Epithelial cell of prostate (primary cell): ENCODE results near the gene CNN1.
"Not testable (repeated sequence)": the region's sequence is repeated elsewhere in the genome, so short reads cannot be mapped to it uniquely, and the experiment has no call there.

Source experiments
- DNase-seq: peaks from one replicate; pipeline ENCODE4 v3.0.0-alpha.2; 2011; ENCODE audit warnings: low read depth, low spot score
- H3K27ac ChIP-seq: fragments of 450-650 bp; 2 replicates; pipeline ENCODE4 v1.5.1; 2017; ENCODE audit warnings: mild to moderate bottlenecking

The CNN1 gene

DNA sequence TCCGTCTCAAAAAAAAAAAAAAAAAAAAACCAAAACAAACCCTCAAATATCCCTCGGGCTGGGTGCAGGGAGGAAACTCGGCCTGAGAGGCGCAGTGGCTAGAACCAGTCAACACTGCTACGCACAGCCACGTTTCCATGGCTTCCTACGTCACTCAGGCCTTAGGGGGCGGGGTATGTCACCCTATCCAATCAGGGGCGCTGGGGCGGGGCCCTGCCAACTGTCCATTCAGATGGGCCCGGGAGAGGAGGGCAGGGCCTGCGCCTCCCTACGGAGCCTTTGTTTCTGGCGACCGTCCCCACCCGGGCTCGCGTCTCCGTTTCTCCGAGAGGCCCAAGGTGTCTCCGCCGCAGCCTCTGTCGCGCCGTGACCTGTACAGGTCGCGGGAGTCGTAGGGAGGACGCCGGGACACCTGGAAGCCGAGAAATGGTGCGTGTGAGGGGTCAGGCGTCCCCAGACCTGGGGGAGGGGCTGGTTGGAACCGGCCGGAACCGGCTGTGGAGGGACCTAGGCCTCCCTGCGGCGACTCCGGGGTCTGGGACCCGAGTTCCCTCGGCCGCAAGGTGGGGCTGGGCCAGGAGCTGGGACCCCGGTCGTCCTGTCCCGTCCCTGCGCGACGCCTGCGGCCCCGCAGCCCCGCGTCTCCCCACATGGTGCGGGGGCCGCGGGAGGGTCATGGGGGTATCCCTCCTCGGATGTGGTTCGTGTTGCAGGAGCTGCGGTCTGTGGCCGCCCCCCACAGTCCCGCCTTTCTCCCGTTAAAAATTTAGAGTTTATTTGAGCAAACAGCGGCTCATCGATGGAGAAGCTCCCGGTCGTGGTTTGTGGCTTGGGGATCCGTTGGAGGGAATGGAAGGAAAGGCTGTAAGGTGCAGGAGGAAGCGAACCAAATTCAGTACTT, 58.8 kb downstream of the CNN1 start, which contains the start of gene ZNF627:
Gene ZNF627, plus strand, starts transcription at position 282 of the 901 bp plus-strand sequence. Its CDS starts 145 bp downstream, at position 427.
- peak; percentile 89 for DNase-seq
- H3K27ac ChIP-seq = peak within 1 kb of the TSS; percentile 65

DNA sequence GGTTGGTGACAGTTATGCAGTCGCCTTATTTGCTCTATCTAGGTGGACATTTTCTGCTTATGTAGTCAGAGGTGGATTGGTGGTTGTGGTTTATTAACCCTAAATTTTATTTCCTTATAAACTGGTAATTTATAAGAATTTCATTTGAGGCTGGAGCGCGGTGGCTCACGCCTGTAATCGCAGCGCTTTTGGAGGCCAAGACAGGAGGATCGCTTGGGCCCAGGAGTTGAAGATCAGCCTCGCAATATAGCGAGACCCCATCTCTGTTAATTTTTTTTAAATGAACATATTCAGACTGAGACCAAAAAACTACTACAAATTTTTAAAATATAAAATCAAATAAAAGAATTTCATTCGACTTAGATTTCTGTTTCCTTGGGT, 59.4 kb downstream of the CNN1 start:
- no peak for DNase-seq
- peak overlapping the region; percentile 65 for H3K27ac ChIP-seq

DNA sequence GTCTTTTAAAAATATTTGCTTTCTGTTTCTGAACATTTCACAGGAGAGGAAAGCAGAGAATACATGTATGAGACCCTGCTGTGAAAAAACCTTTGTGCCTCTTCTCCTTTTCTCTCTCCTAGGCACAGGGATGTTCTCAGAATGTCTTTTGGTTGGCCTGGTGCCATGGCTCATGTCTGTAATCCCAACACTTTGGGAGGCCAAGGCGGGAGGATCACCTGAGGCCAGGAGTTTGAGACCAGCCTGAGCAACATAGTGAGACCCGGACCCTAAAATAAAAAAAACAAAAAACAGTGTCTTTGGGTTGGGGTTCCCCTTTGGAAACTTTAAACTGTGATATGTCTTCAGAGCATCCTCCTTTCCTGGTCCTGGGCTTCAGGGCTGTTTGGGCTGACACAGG, 60.1 kb downstream of the CNN1 start:
- DNase-seq = no peak

DNA sequence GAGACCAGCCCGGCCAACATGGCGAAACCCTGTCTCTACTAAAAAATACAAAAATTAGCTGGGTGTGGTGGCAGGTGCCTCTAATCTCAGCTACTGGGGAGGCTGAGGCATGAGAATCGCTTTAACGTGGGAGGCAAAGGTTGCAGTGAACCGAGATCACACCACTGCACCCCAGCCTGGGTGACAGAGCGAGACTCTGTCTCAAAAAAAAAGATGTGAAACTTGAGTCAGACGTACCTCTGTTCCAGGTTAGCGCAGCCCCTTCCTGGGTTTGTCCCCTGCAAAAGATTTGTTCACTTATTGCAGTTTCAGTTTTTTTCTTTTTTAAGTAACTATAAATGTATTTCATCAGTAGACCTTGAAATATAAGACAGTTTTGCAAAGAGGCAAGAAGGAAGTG, 61.1 kb downstream of the CNN1 start:
- H3K27ac ChIP-seq, DNase-seq: not testable (repeated sequence)

More for the DNA sequence above, 60.1 kb downstream of the CNN1 start:
- no peak overlapping the region for H3K27ac ChIP-seq
